ENCODE results near the gene SLC15A3.

DNA sequence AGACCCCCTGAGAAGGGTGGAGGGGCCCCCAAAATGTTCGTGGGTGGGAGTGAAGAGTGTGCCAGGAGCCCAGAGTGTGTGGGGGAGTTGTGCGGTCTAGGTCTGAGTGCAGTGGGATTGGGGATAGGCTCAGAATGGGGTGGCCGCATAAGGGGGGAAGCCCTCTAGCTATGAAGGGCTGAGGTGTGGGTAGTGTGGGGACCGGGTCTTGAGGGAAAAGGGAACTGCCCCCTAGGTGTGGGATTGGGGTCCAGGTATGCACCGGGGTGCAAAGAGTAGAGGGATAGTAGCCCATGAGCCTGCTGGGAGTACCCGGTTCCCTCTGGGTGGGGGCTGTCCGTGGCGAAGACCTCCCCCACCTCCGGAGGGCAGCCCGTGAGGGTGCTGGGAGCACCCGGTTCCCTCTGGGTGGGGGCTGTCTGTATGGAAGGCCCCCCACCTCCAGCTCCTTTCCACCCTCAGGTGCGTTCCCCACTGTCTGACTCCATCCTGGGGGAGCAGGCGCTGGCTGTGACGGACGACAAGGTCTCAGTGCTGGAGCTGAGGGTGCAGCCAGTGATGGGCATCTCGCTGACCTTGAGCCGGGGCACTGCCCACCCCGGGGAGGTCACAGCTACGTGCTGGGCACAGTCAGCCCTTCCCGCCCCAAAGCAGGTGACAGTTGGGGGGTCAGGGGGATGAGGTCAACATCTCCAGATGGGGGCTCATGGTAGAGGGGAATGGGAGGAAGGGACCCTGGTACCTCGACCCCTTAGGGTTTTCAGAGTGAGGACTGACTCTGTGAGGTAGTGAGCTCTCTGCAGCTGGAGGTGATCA, 17.0 kb downstream of the SLC15A3 start:
- TF ChIP-seq EZH2 (IDR thresholded peaks at IDR 0.05; ENCODE audit: low read depth, unreplicated experiment) (no peak), ZNF331 (CRISPR knock-in tag; IDR thresholded peaks at IDR 0.05; ENCODE audit: low read depth) (no peak), POLR2AphosphoS5 (IDR thresholded peaks at IDR 0.05; ENCODE audit: low read depth) (no peak), EZH2phosphoT487 (IDR thresholded peaks at IDR 0.05; ENCODE audit: unreplicated experiment) (no peak), CREB1 (CRISPR knock-in tag; IDR thresholded peaks at IDR 0.05; ENCODE audit: low read depth) (no peak), STAT1 (IDR thresholded peaks at IDR 0.05; ENCODE audit: unreplicated experiment) (no peak)
- TF ChIP-seq, protein P1, sequence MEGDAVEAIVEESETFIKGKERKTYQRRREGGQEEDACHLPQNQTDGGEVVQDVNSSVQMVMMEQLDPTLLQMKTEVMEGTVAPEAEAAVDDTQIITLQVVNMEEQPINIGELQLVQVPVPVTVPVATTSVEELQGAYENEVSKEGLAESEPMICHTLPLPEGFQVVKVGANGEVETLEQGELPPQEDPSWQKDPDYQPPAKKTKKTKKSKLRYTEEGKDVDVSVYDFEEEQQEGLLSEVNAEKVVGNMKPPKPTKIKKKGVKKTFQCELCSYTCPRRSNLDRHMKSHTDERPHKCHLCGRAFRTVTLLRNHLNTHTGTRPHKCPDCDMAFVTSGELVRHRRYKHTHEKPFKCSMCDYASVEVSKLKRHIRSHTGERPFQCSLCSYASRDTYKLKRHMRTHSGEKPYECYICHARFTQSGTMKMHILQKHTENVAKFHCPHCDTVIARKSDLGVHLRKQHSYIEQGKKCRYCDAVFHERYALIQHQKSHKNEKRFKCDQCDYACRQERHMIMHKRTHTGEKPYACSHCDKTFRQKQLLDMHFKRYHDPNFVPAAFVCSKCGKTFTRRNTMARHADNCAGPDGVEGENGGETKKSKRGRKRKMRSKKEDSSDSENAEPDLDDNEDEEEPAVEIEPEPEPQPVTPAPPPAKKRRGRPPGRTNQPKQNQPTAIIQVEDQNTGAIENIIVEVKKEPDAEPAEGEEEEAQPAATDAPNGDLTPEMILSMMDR (conservative IDR thresholded peaks at IDR 0.05; ENCODE audit: low read depth in 2 of 2): no peak
- TF ChIP-seq, protein P2, sequence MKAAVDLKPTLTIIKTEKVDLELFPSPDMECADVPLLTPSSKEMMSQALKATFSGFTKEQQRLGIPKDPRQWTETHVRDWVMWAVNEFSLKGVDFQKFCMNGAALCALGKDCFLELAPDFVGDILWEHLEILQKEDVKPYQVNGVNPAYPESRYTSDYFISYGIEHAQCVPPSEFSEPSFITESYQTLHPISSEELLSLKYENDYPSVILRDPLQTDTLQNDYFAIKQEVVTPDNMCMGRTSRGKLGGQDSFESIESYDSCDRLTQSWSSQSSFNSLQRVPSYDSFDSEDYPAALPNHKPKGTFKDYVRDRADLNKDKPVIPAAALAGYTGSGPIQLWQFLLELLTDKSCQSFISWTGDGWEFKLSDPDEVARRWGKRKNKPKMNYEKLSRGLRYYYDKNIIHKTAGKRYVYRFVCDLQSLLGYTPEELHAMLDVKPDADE (IDR thresholded peaks at IDR 0.05): no peak
